ENCODE measurements around the gene LRP2. TPM values are rescaled to one million over a fixed set of nuclear protein-coding genes. Genes with fewer than 3 reads are reported as not detected.

The LRP2 gene
- total and polyA plus RNA-seq, 7 donors = 1.9 TPM; not detected in 6

- intact Hi-C loops (cut with DNase I) = no loop called here
- DNase-seq = no peak
- Histone ChIP-seq H3K4me1 (no peaks in the 10 kb centered on the region), H3K4me3 (no peak overlapping the region), H3K27ac (no peak overlapping the region), H3K36me3 (no peaks in the 10 kb centered on the region), H3K27me3 (no peaks in the 10 kb centered on the region), H3K9me3 (no peaks in the 10 kb centered on the region)
- 74 to 79% methylated on average over 2 of the region's 2 CpGs for WGBS, 2 donors
- TF ChIP-seq POLR2A (IDR thresholded peaks at IDR 0.05) (no peak), POLR2AphosphoS5 (IDR thresholded peaks at IDR 0.05) (no peak), CTCF (IDR thresholded peaks at IDR 0.05) (no peak), EP300 (IDR thresholded peaks at IDR 0.05) (no peak)
Measured at GRCh38 chr2:169118060-169118459, 244.3 kb downstream of the LRP2 start.

- no peaks in the 10 kb centered on the region for H3K36me3 ChIP-seq
- DNase-seq = no peak
- no peaks in the 10 kb centered on the region for H3K9me3 ChIP-seq
- H3K4me3 ChIP-seq = no peak overlapping the region
- intact Hi-C loops (cut with DNase I) = no loop called here
- H3K27ac ChIP-seq = no peak overlapping the region
- H3K4me1 ChIP-seq = no peaks in the 10 kb centered on the region
- TF ChIP-seq EP300 (IDR thresholded peaks at IDR 0.05) (no peak), CTCF (IDR thresholded peaks at IDR 0.05) (no peak), POLR2AphosphoS5 (IDR thresholded peaks at IDR 0.05) (no peak), POLR2A (IDR thresholded peaks at IDR 0.05) (no peak)
- H3K27me3 ChIP-seq = no peaks in the 10 kb centered on the region
Measured at GRCh38 chr2:169116993-169117392, 245.3 kb downstream of the LRP2 start.

GRCh38 chr2:169116327-169116726, 246.0 kb downstream of the LRP2 start:
- DNase-seq = no peak
- H3K36me3 ChIP-seq = no peaks in the 10 kb centered on the region
- H3K4me1 ChIP-seq = no peaks in the 10 kb centered on the region
- no peak for TF ChIP-seq EP300 (IDR thresholded peaks at IDR 0.05)
- no peak for TF ChIP-seq CTCF (IDR thresholded peaks at IDR 0.05)
- WGBS, 2 donors = 52 to 68% methylated on average over 2 of the region's 2 CpGs
- intact Hi-C loops (cut with DNase I) = no loop called here
- no peaks in the 10 kb centered on the region for H3K9me3 ChIP-seq
- H3K27ac ChIP-seq = no peak overlapping the region
- no peak overlapping the region for H3K4me3 ChIP-seq
- no peaks in the 10 kb centered on the region for H3K27me3 ChIP-seq

GRCh38 chr2:169114056-169114455, 248.3 kb downstream of the LRP2 start:
- 90 to 91% methylated on average over 4 of the region's 4 CpGs for WGBS, 2 donors

More at GRCh38 chr2:169114056-169114455, 248.3 kb downstream of the LRP2 start:
- no peak for TF ChIP-seq POLR2A (IDR thresholded peaks at IDR 0.05)
- no peak for TF ChIP-seq EP300 (IDR thresholded peaks at IDR 0.05)
- no peak for TF ChIP-seq CTCF (IDR thresholded peaks at IDR 0.05)
- intact Hi-C loops (cut with DNase I) = no loop called here
- Histone ChIP-seq H3K27me3 (no peaks in the 10 kb centered on the region), H3K27ac (no peak overlapping the region), H3K4me1 (peaks cover 0 to 7% (median 0%) of the 10 kb centered on the region in 4 donors), H3K9me3 (no peaks in the 10 kb centered on the region), H3K36me3 (no peaks in the 10 kb centered on the region), H3K4me3 (no peak overlapping the region)
- no peak for DNase-seq
